Skeletal muscle satellite cell (primary cell): ENCODE data around the gene APOL6.

Experiments
- H3K27me3 ChIP-seq: 2 replicates; pipeline ENCODE4 v1.7.0; 2013; ENCODE audit warnings: low read length; ENCODE audit not compliant: control insufficient read depth, insufficient read depth
- H3K36me3 ChIP-seq: 2 replicates; pipeline ENCODE4 v1.7.0; 2013; ENCODE audit warnings: mild to moderate bottlenecking, control low read depth, low read length; ENCODE audit not compliant: insufficient read depth
- H3K4me1 ChIP-seq: 2 replicates; pipeline ENCODE4 v1.7.0; 2013; ENCODE audit warnings: low read length; ENCODE audit not compliant: control insufficient read depth, insufficient read depth
- H3K4me2 ChIP-seq: 2 replicates; pipeline ENCODE4 v1.7.0; 2013; ENCODE audit warnings: mild to moderate bottlenecking, low read length
- H3K4me3 ChIP-seq: 2 replicates; pipeline ENCODE4 v1.7.0; 2013; ENCODE audit warnings: low read length
- H3K9ac ChIP-seq: 2 replicates; pipeline ENCODE4 v1.7.0; 2013; ENCODE audit warnings: mild to moderate bottlenecking, low read depth, low read length, moderate library complexity
- H3K9me3 ChIP-seq: replicated peaks from 2 replicates; pipeline ENCODE4 v1.7.0; 2013; ENCODE audit warnings: mild to moderate bottlenecking, control low read depth, low read length

Gene APOL6

DNA sequence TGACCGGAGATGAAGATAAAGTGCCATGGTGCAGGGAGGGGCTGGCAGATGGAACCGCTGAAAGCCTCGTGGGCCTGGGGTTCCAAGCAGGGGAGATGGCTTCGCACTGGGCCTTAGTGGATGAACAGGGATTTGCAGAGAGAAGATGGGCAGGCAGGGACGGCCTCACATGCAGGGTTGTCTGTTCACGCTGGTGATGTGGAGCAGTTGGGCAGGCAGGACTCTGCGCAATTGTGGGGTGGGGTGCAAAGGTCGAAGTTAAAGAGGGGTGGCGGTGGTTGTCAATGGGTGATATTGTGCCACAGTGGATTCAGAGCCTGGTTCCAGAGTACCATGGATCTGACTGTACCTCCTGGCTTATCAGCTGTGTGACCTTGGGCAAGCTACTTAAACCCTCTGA is 39.0 kb upstream of the APOL6 start:
- Histone ChIP-seq H3K27me3 (peaks cover 78% of the 10 kb centered on the region), H3K4me2 (no peak overlapping the region)

DNA sequence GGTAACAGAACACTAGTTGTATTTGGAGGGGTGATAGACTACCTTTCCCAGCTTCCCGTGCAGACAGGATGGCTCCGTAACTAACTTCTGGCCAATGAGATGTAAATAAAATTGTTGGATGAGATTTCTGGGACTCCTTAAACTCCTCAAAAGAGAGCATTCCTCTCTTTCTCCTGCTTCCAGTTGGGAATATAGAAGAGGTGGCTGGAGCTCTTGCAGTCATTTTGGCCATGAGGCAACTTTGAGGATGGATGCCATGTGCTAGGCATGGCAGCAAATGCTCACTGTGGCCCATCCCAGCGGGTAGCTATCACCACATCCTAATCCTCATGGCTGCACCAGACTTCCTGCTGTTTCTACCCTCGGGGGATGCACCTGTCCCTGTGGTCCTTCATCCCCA is 38.5 kb upstream of the APOL6 start:
- Histone ChIP-seq H3K9me3 (no peaks in the 10 kb centered on the region), H3K36me3 (no peaks in the 10 kb centered on the region), H3K4me3 (no peak overlapping the region), H3K4me2 (no peak overlapping the region), H3K4me1 (no peaks in the 10 kb centered on the region), H3K27me3 (peaks cover 73% of the 10 kb centered on the region), H3K9ac (no peak overlapping the region)

More for the DNA sequence above, 39.0 kb upstream of the APOL6 start:
- H3K9me3 ChIP-seq, result no peaks in the 10 kb centered on the region
- H3K36me3 ChIP-seq, result no peaks in the 10 kb centered on the region
- no peak overlapping the region for H3K9ac ChIP-seq
- no peaks in the 10 kb centered on the region for H3K4me1 ChIP-seq
- H3K4me3 ChIP-seq, result no peak overlapping the region

- peaks cover 67% of the 10 kb centered on the region for H3K27me3 ChIP-seq
- H3K36me3 ChIP-seq, result no peaks in the 10 kb centered on the region
- no peak overlapping the region for H3K4me2 ChIP-seq
- no peak overlapping the region for H3K4me3 ChIP-seq
- no peak overlapping the region for H3K9ac ChIP-seq
- no peaks in the 10 kb centered on the region for H3K4me1 ChIP-seq
- no peaks in the 10 kb centered on the region for H3K9me3 ChIP-seq
Measured at GRCh38 chr22:35610741-35611140, 37.5 kb upstream of the APOL6 start.

GRCh38 chr22:35611200-35611890 is 36.9 kb upstream of the APOL6 start:
- Histone ChIP-seq H3K9ac (no peak overlapping the region), H3K4me1 (no peaks in the 10 kb centered on the region), H3K27me3 (peaks cover 65% of the 10 kb centered on the region), H3K4me3 (no peak overlapping the region), H3K4me2 (no peak overlapping the region), H3K36me3 (no peaks in the 10 kb centered on the region), H3K9me3 (no peaks in the 10 kb centered on the region)

- Histone ChIP-seq H3K27me3 (peaks cover 63% of the 10 kb centered on the region), H3K4me2 (no peak overlapping the region), H3K36me3 (no peaks in the 10 kb centered on the region), H3K9me3 (no peaks in the 10 kb centered on the region), H3K9ac (no peak overlapping the region), H3K4me3 (no peak overlapping the region), H3K4me1 (no peaks in the 10 kb centered on the region)
Measured at GRCh38 chr22:35611891-35612576, 36.2 kb upstream of the APOL6 start.

- H3K9me3 ChIP-seq, result no peaks in the 10 kb centered on the region
- H3K4me2 ChIP-seq, result no peak overlapping the region
- H3K4me1 ChIP-seq, result no peaks in the 10 kb centered on the region
- H3K27me3 ChIP-seq, result peaks cover 60% of the 10 kb centered on the region
- no peak overlapping the region for H3K9ac ChIP-seq
- no peak overlapping the region for H3K4me3 ChIP-seq
- H3K36me3 ChIP-seq, result no peaks in the 10 kb centered on the region
Measured at GRCh38 chr22:35612903-35613302, 35.3 kb upstream of the APOL6 start.

DNA sequence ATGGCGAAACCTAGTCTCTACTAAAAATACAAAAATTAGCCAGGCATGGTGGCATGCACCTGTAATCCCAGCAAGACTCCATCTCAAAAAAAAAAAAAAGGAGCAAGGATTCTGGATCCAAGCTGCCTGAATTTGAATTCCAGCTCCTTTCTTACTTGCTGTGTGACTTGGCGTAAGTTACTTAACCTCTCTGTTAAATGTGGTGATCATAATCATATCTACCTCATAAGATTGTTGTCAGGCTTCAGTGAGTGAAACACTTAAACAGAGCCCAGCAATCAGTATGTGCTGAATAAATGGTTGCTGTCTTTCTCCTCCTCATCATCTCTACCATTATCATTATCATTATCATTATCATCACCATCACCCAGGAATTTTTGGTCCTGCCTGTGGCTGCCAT is 33.8 kb upstream of the APOL6 start:
- H3K4me1 ChIP-seq, result no peaks in the 10 kb centered on the region
- peaks cover 55% of the 10 kb centered on the region for H3K27me3 ChIP-seq

GRCh38 chr22:35615156-35615555 is 33.1 kb upstream of the APOL6 start:
- no peak overlapping the region for H3K9ac ChIP-seq
- H3K4me1 ChIP-seq, result no peaks in the 10 kb centered on the region
- no peak overlapping the region for H3K4me3 ChIP-seq
- no peaks in the 10 kb centered on the region for H3K9me3 ChIP-seq
- H3K36me3 ChIP-seq, result no peaks in the 10 kb centered on the region
- H3K4me2 ChIP-seq, result no peak overlapping the region
- peaks cover 47% of the 10 kb centered on the region for H3K27me3 ChIP-seq

More for the DNA sequence above, 33.8 kb upstream of the APOL6 start:
- no peak overlapping the region for H3K4me3 ChIP-seq
- H3K9ac ChIP-seq, result no peak overlapping the region
- H3K4me2 ChIP-seq, result no peak overlapping the region
- no peaks in the 10 kb centered on the region for H3K9me3 ChIP-seq
- no peaks in the 10 kb centered on the region for H3K36me3 ChIP-seq

GRCh38 chr22:35616043-35616442 is 32.2 kb upstream of the APOL6 start:
- H3K4me2 ChIP-seq, result no peak overlapping the region
- H3K4me1 ChIP-seq, result no peaks in the 10 kb centered on the region
- no peak overlapping the region for H3K4me3 ChIP-seq
- no peaks in the 10 kb centered on the region for H3K9me3 ChIP-seq
- H3K9ac ChIP-seq, result no peak overlapping the region
- no peaks in the 10 kb centered on the region for H3K36me3 ChIP-seq
- peaks cover 38% of the 10 kb centered on the region for H3K27me3 ChIP-seq

DNA sequence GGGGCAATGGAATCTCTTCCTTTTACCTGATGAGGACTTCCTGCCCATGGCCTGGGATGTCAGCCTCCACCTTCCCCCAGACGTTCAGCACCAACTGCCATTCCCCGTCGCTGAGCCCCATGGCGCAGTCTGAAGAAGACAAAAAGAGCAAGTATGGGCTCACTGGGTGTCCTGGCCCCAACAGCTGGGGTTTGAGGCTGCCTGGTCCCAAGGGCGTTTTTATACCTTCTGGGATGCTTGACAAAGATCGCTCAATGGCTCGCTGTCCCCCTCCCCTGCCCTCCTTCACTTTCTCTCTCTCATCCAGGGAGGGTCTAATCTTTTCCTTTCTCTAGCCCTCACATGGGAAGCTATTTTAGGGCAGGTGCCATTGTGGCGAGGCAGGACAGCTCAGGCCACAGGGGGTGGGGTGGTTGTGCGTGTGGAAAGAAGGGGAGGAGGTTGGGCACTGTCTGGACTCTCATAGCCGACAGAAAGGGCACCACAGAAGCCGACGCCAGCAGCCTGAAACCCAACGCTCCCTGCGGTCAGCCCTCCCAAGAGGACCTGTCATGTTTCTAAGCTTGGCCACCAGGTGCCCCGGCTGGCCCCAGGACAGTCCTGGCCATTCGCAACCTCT is 31.0 kb upstream of the APOL6 start, which contains the start of gene MB:
Gene MB, minus strand, starts transcription at position 193 of the 619 bp plus-strand sequence. Its CDS starts 72 bp downstream, at position 121.
- Histone ChIP-seq H3K27me3 (peaks cover 28% of the 10 kb centered on the region), H3K4me3 (no peak within 1 kb of the TSS)

DNA sequence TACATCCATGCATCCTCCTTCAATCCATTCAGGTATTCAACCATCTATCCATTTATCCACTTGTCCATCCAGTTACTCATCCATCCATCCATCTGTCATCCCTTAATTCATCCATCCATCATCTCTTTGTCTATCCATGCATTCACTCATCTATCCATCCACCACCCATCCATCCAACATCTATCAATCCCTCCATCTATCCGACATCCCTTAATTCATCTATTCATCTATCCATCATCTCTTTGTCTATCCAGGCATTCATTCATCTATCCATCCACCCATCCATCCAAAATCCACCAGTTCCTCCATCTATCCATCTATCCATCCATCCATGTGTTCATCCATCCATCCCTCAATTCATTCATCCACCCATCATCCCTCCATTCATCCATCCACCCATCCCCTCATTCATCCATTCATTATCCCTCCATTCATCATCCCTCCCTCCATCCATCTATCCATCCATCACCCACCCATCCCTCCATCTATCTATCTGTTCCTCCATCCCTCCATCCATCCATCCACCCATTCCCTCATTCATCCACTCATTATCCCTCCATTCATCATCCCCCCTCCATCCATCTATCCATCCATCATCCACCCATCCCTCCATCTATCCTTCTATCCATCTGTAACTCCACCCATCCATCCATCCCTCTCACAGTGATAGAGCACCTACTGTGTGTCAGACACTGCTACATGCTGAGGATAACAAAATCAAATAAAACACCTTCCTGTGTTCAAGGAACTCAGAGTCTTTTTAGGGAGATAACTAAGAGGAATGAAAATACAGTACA is 29.6 kb upstream of the APOL6 start:
- no peak overlapping the region for H3K4me3 ChIP-seq
- peaks cover 28% of the 10 kb centered on the region for H3K27me3 ChIP-seq
- no peak overlapping the region for H3K4me2 ChIP-seq
- H3K9ac ChIP-seq, result no peak overlapping the region
- no peaks in the 10 kb centered on the region for H3K36me3 ChIP-seq
- no peaks in the 10 kb centered on the region for H3K9me3 ChIP-seq
- no peaks in the 10 kb centered on the region for H3K4me1 ChIP-seq

More for the DNA sequence above, 31.0 kb upstream of the APOL6 start, which contains the start of gene MB:
- H3K9me3 ChIP-seq, result no peaks in the 10 kb centered on the region
- H3K4me2 ChIP-seq, result no peak within 1 kb of the TSS
- no peak within 1 kb of the TSS for H3K9ac ChIP-seq
- H3K36me3 ChIP-seq, result no peaks in the 10 kb centered on the region
- H3K4me1 ChIP-seq, result no peaks in the 10 kb centered on the region
